Tibial nerve (tissue), 3 donors: ENCODE data around the gene ARHGAP27.

Source experiments
- CTCF ChIP-seq, 5 experiments: fragments of 200-600 bp in 3 of 5; fragments of 450-650 bp in 2 of 5; sonication (generic) in 3 of 5; IDR thresholded peaks; one replicate each; pipeline ENCODE4 v1.5.1; 2016 to 2019; ENCODE audit warnings: antibody characterized with exemption in 5 of 5, mild to moderate bottlenecking in 3 of 5, moderate library complexity in 2 of 5
- POLR2A ChIP-seq, 2 donors: fragments of 450-650 bp; IDR thresholded peaks; one replicate each; pipeline ENCODE4 v1.6.1; 2017; ENCODE audit warnings: antibody characterized with exemption in 2 of 2, mild to moderate bottlenecking in 2 of 2, moderate library complexity in 2 of 2

DNA sequence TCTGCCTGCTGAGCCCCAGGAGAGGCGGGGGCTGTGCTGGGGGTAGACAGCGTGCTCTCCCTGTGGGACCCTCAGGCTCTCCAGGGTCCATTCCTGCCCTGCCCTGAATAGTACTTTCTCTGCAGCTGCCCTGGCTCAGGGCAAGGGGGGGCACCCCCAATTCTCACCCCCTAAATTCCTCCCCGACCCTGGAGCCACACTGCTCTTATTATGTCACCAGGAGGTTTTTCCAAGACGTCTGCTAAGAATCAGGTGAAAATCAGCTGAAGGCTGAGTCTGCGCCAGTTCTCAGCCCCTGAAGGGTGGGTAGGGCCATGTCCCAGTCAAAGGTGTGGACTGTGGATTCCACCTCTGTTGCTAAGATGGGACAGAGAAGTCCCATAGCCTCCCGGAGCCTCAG lies 66.0 kb downstream of the ARHGAP27 start:
- TF ChIP-seq CTCF (IDR thresholded peaks at IDR 0.05), result no peak
- no peak for TF ChIP-seq POLR2A (IDR thresholded peaks at IDR 0.05)
